SH-SY5Y (cell line): ENCODE results near the gene BTLA.

ENCODE experiments used
- GATA2 ChIP-seq: IDR thresholded peaks from 2 replicates; pipeline ENCODE4 v1.6.1; 2011; ENCODE audit warnings: mild to moderate bottlenecking, low read depth, low read length
- GATA3 ChIP-seq: IDR thresholded peaks from 2 replicates; pipeline ENCODE4 v1.6.1; 2011; ENCODE audit warnings: low read depth, mild to moderate bottlenecking, low read length, moderate library complexity

DNA sequence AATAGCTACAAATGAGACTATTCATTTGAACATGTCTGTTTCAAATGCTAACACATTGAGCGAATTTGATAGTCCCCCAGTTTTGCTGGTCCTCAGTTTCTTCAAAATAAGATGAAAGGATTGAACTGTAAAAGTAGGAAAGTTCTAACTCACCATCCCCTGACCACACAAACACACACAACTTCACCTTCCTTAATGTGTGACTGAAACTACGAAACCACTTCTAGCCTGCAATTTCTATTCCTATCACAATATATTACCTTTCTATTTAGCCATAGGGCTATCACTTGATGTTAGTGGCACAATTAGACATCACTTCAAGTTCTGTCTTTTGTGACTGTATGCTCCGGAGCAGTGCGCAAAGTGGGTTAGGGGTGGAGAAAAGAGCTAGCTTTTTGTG is 14.9 kb downstream of the BTLA start:
- TF ChIP-seq GATA2, result no peak
- no peak for TF ChIP-seq GATA3
